HT-29 (cell line): ENCODE measurements around the gene ATG13. TPM values are rescaled to one million over a fixed set of nuclear protein-coding genes. Genes with fewer than 3 reads are reported as not detected.
"Not testable (repeated sequence)": the region's sequence is repeated elsewhere in the genome, so short reads cannot be mapped to it uniquely, and the experiment has no call there.

Experiments used
- DNase-seq: peaks from one replicate; pipeline ENCODE4 v3.0.0-alpha.2; 2015; ENCODE audit warnings: low spot score
- total RNA-seq: library from RNA; depleted of rRNA; stranded (reverse); fragments of >200 nt; shearing (Covaris generic); gene quantifications from 2 replicates; pipeline ENCODE4 v1.2.3, GENCODE V29; 2014; rRNA removed

The ATG13 gene
- 140 and 152 TPM in 2 replicates for total RNA-seq

GRCh38 chr11:46617134-46617971 lies at the start of gene ATG13, which contains the start of gene HARBI1:
TSS of gene ATG13 (plus strand) at chr11:46617553. CDS start at chr11:46644292, 26,739 bp downstream.
TSS of gene HARBI1 (minus strand) at chr11:46617227. CDS start at chr11:46616237, 990 bp downstream.
- DNase-seq = peak; percentile 96

GRCh38 chr11:46570790-46571398 lies 46.5 kb upstream of the ATG13 start:
- no peak for DNase-seq

- no peak for DNase-seq
Measured at GRCh38 chr11:46574656-46575055, 42.7 kb upstream of the ATG13 start.

GRCh38 chr11:46577058-46577457 lies 40.3 kb upstream of the ATG13 start:
- DNase-seq = no peak

GRCh38 chr11:46582588-46582987 lies 34.8 kb upstream of the ATG13 start:
- no peak for DNase-seq

- not testable (repeated sequence) for DNase-seq
Measured at GRCh38 chr11:46583513-46583912, 33.8 kb upstream of the ATG13 start.

DNA sequence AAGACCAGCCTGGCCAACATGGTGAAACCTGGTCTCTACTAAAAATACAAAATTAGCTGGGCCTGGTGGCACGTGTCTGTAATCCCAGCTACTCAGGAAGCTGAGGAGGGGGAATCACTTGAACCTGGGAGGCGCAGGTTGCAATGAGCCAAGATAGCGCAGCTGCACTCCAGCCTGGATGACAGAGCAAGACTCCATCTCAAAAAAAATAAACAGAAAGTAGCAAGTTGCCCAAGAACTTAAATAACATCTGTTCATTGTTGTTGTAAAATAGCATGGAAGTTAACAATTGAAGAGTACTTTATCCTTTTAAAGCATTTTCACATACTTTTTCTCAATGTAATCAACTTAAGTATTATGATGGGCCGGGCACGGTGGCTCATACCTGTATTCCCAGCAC lies 29.2 kb upstream of the ATG13 start:
- no peak for DNase-seq

DNA sequence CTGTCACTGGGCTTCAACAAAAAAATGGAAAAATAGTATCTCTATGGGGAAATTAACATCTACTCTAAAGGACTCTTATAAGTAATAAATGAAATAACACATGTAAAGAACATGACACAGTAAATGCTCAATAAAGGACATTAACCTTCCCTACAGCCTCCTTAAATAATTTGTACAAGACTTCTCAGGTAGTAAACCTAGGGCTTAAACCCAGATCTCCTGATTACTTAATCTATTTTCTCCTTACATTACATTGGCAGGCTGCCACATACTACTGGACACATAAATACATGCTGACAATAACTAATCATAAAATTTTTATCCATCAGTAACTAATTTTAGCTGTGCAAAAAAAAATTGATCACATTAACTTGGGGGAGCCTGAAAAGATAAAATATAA lies 28.4 kb upstream of the ATG13 start:
- peak; percentile 39 for DNase-seq

DNA sequence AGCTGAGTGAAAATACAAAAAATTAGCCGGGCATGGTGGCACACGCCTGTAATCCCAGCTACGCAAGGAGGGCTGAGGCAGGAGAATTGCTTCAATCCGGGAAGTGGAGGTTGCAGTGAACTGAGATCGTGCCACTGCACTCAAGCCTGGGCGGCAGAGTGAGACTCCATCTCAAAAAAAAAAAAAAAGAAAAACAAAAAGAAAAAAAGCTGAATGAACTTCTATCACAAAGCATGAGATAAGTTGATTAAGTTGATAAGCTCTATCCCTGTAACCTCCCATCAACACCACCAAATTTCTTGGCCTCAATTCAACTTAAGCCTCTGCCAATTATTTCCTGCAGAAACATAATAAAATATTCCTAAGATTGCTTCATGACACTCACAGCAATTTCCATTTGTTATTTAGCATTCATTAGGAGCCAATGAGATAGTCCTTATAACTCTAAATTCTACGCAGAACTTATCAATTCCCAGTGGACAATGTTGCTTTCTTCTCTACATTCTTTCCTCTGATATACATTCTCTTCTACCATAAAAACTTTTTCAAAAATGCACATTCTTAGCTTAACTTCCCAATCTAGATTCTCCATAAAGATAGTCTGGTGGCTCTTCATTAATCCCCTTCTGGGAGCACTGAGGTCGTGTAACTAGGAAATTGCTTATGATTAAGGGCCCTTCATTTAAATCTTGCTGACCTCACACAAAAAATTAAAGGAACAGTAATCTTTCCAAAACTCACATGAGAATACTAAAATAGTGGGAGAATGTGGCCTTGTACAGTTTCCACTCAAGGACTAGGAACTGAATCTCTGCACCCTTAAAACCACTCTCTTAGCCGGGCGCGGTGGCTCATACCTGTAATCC lies 26.4 kb upstream of the ATG13 start:
- no peak for DNase-seq

DNA sequence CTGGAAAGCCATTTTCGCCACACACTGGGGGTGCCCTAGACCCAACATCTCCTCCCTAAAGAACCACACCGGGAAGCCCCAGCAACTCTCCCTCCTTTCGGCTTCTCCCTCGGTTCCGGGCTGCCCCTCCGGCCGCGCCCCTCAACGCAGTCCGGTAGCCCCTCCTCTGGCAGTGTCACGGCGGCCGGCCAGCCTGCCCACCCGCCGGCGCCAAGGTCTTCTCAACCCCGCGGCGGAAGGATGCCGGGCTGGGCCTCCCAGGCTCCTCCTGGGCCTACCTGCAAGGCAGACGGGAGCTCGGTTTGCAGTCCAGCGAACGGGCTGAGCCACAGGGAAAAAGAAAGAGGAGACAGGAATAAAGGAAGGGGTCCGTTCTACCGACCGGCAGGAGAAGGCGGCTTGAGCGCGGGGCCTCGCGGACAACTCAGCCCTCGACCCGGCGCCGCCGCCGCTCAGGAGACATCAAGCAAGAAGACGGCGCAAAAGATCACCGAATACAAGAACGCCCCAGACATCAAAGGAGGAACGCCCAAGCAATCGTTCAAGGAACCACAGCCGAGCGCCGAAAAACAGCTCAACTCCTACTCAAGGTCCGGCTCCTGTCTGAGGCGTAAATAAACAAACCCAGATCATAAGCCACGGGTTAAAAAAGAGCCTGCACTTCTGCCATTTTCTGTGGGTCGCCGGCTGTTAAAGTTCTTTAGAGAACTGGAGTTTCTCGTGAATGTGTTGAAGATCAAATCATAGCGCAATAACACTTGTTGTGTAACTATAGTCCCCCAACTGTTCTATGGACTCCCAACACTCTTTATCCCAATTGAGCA lies 23.6 kb upstream of the ATG13 start, which contains the start of gene AMBRA1:
TSS of gene AMBRA1 (minus strand) at position 474 of the 824 bp plus-strand sequence. CDS start 45,643 bp downstream, outside the sequence.
- peak; percentile 97 for DNase-seq

DNA sequence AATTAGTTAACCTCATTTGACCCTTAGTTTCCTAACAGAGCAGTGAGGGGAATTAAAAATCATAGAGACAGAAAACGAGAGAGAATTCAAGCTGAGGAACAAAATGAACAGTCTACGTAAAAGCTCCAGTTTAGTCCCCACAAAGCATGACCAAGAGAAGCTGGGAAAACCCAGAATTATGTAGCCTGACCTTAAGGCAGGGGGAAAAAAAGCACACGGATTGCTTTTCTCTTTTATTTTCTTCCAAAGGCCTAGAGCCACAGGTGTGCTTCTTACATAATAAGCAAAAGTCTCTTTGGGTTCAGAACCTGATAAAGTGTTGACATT lies 23.0 kb upstream of the ATG13 start:
- DNase-seq = no peak

- no peak for DNase-seq
Measured at GRCh38 chr11:46594785-46595184, 22.6 kb upstream of the ATG13 start.

GRCh38 chr11:46597155-46597554 lies 20.2 kb upstream of the ATG13 start:
- DNase-seq = no peak

GRCh38 chr11:46597609-46598219 lies 19.6 kb upstream of the ATG13 start:
- DNase-seq = no peak

DNA sequence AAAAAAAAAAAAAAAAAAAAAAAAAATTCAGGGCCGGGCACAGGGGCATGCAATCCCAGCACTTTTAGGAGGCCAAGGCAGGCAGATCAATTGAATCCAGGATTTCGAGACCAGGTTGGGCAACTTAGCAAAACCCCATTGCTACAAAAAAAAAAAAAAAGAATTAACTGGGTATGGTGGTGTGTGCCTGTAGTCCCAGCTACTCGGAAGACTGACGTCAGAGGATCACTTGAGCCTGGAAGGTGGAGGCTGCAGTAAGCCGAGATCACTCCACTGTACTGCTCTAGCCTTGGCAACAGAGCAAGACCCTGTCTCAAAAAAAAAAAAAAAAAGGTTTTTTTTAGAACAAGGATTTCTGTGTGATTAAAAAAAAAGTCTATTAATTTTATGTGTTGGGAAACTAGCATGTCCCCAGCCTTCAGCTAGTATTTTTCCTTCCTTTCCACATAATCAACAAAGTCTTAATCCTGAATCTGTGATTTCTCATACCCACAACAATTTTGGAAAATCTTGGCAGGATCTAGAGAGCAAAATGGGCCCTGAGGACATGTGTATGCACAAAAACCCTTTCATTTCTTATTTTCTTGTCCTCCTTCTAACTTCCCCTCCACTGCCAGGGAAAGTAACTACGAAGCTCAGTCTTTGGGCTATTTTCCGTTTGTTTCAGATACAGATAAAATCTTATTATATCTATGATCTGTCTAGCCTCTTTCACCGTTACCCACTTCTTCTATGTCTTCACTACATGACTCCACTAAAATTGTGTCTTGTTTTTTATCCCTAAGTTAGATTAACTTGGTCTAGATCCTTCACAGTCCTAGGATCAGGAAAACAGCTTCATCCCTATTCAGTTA lies 17.8 kb upstream of the ATG13 start:
- DNase-seq = no peak

- DNase-seq = no peak
Measured at GRCh38 chr11:46600194-46600960, 17.0 kb upstream of the ATG13 start.

DNA sequence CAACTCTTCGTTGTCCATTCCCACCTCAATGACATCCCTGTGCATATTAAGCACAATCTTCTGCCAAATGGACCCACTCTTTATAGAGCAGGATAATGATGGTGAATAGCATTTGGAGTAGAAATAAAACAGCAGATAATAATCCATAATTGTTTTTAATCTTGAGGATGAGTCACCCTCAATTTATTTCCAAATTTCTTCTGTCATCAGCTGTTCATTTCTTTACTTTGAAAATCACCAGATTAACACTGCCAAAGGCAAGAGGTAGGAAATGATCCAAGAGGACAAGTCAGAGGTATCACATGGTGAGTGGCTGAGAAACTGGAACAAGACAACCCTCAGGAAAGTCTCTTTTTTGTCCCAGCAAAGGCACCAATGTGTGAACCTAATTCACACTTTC lies 16.2 kb upstream of the ATG13 start:
- DNase-seq = no peak

- no peak for DNase-seq
Measured at GRCh38 chr11:46603704-46604308, 13.5 kb upstream of the ATG13 start.
